Left ventricle myocardium inferior (tissue), 1 donor: ENCODE data around the gene PHF12. TPM values are rescaled to one million over a fixed set of nuclear protein-coding genes. Genes with fewer than 3 reads are reported as not detected.

Experiments
- DNase-seq: peaks from one replicate; pipeline ENCODE4 v3.0.0-alpha.2; 2020
- H3K27ac ChIP-seq: fragments of 200-600 bp; replicated peaks from 2 replicates; pipeline ENCODE4 v1.8.0; 2021
- H3K27me3 ChIP-seq: fragments of 200-600 bp; 2 replicates; pipeline ENCODE4 v1.8.0; 2021; ENCODE audit warnings: low read depth
- H3K36me3 ChIP-seq: fragments of 200-600 bp; 2 replicates; pipeline ENCODE4 v1.8.0; 2021
- H3K4me1 ChIP-seq: fragments of 200-600 bp; 2 replicates; pipeline ENCODE4 v1.8.0; 2021
- H3K4me3 ChIP-seq: fragments of 200-600 bp; 2 replicates; pipeline ENCODE4 v1.8.0; 2021; ENCODE audit warnings: mild to moderate bottlenecking, moderate library complexity
- H3K9me3 ChIP-seq: fragments of 200-600 bp; replicated peaks from 2 replicates; pipeline ENCODE4 v1.8.0; 2021
- CTCF ChIP-seq: fragments of 200-600 bp; IDR thresholded peaks from 2 replicates; pipeline ENCODE4 v1.8.0; 2021; ENCODE audit warnings: antibody characterized with exemption, mild to moderate bottlenecking, borderline replicate concordance
- intact Hi-C: fragments of 100-400 bp; cut with micrococcal nuclease; formaldehyde crosslinking; loops from one replicate; pipeline ENCODE4 v1.11.0; 2022
- total RNA-seq: library from RNA; stranded (reverse); fragmentation: NEBNext Ultra II Directional; extraction: Animal tissue kit (Norgen Biotek cat#: 25700); gene quantifications from one replicate; pipeline ENCODE4 v1.2.1, GENCODE V29; 2021
- donor health status: DM: no; HTN: yes; CAD: no; lungs with severe emphysema.

PHF12 gene
- total RNA-seq, 1 donor from 2014 or later: 17.2 TPM

GRCh38 chr17:28912281-28912937, 38.9 kb downstream of the PHF12 start:
- intact Hi-C loops: loop anchor here (10.0 kb wide), 1 partner anchor 148 kb away; no protein-coding TSS in a partner anchor
- H3K9me3 ChIP-seq: no peaks in the 10 kb centered on the region
- DNase-seq: no peak
- no peak overlapping the region for H3K4me3 ChIP-seq
- no peaks in the 10 kb centered on the region for H3K27me3 ChIP-seq
- H3K27ac ChIP-seq: no peak overlapping the region
- peaks cover 100% of the 10 kb centered on the region for H3K36me3 ChIP-seq
- TF ChIP-seq CTCF: no peak
- H3K4me1 ChIP-seq: peaks cover 29% of the 10 kb centered on the region

GRCh38 chr17:28911411-28912045, 39.8 kb downstream of the PHF12 start:
- no peak for TF ChIP-seq CTCF
- DNase-seq: no peak
- Histone ChIP-seq H3K36me3 (peaks cover 100% of the 10 kb centered on the region), H3K4me3 (no peak overlapping the region), H3K27me3 (no peaks in the 10 kb centered on the region), H3K9me3 (no peaks in the 10 kb centered on the region), H3K27ac (no peak overlapping the region), H3K4me1 (peaks cover 28% of the 10 kb centered on the region)
- intact Hi-C loops: loop anchor here (10.0 kb wide), 1 partner anchor 147 kb away; no protein-coding TSS in a partner anchor

- no peak overlapping the region for H3K4me3 ChIP-seq
- peaks cover 100% of the 10 kb centered on the region for H3K36me3 ChIP-seq
- peaks cover 30% of the 10 kb centered on the region for H3K4me1 ChIP-seq
- no peak for TF ChIP-seq CTCF
- no peak for DNase-seq
- H3K9me3 ChIP-seq: no peaks in the 10 kb centered on the region
- H3K27ac ChIP-seq: no peak overlapping the region
- H3K27me3 ChIP-seq: no peaks in the 10 kb centered on the region
- intact Hi-C loops: loop anchor here (10.0 kb wide), 1 partner anchor 146 kb away; no protein-coding TSS in a partner anchor
Observed at GRCh38 chr17:28910534-28910933, 40.8 kb downstream of the PHF12 start.

- intact Hi-C loops: no loop called here
- peaks cover 35% of the 10 kb centered on the region for H3K4me1 ChIP-seq
- peak overlapping the region; percentile 69 for H3K27ac ChIP-seq
- H3K27me3 ChIP-seq: no peaks in the 10 kb centered on the region
- no peak for TF ChIP-seq CTCF
- H3K4me3 ChIP-seq: no peak overlapping the region
- H3K9me3 ChIP-seq: no peaks in the 10 kb centered on the region
- peaks cover 83% of the 10 kb centered on the region for H3K36me3 ChIP-seq
- no peak for DNase-seq
Observed at GRCh38 chr17:28908640-28909167, 42.6 kb downstream of the PHF12 start.

GRCh38 chr17:28907709-28908475, 43.4 kb downstream of the PHF12 start:
- no peak for DNase-seq
- peaks cover 75% of the 10 kb centered on the region for H3K36me3 ChIP-seq
- intact Hi-C loops: no loop called here
- no peaks in the 10 kb centered on the region for H3K9me3 ChIP-seq
- H3K27ac ChIP-seq: peak overlapping the region; percentile 69
- H3K4me1 ChIP-seq: peaks cover 42% of the 10 kb centered on the region
- no peak for TF ChIP-seq CTCF
- no peak overlapping the region for H3K4me3 ChIP-seq
- no peaks in the 10 kb centered on the region for H3K27me3 ChIP-seq
